Measurements from ENCODE around the gene PAPOLB. TPM values are rescaled to one million over a fixed set of nuclear protein-coding genes. Genes with fewer than 3 reads are reported as not detected.

Gene PAPOLB
- total and polyA plus RNA-seq, 2 of the 4 experiments (the other 2 are of a cell fraction): under 0.01 TPM; not detected in 1

- ChIA-PET POLR2A (ENCODE audit: unreplicated experiment) (no interaction called here), CTCF (no interaction called here)
- H3K4me2 ChIP-seq (ENCODE audit: low read depth, low read length): no peak overlapping the region
- no peak overlapping the region for H2BK5ac ChIP-seq (ENCODE audit: low read depth, low read length, poor library complexity, severe bottlenecking)
- H2AK5ac ChIP-seq (ENCODE audit: low read depth, low read length): no peak overlapping the region
- no peak for DNase-seq
- no TSS peak for BruUV-seq (replicated peaks)
- no peak overlapping the region for H3K14ac ChIP-seq (replicated peaks; ENCODE audit: low read depth, low read length)
- H2BK120ac ChIP-seq (ENCODE audit: low read depth, low read length): no peak overlapping the region
- H4K8ac ChIP-seq (ENCODE audit: low read depth in 2 of 2, low read length in 2 of 2): no peak overlapping the region
- no peak for ATAC-seq (ENCODE audit: low read depth)
- no peaks in the 10 kb centered on the region for H3K36me3 ChIP-seq (ENCODE audit: control insufficient read depth, insufficient read depth, low read length)
- H3K4me1 ChIP-seq (ENCODE audit: control insufficient read depth, insufficient read depth, low read length): no peaks in the 10 kb centered on the region
- no peaks in the 10 kb centered on the region for H3K9me1 ChIP-seq (ENCODE audit: insufficient read depth, low read length)
- no peak overlapping the region for H3K9ac ChIP-seq (ENCODE audit: low read depth, low read length)
- H3K56ac ChIP-seq (ENCODE audit: extremely low read depth, insufficient read depth, low read length): no peak overlapping the region
- in situ Hi-C loops (cut with MboI; ENCODE audit: low sequenced_read_pairs) (no loop called here), intact Hi-C loops (cut with micrococcal nuclease) (no loop called here), dilution Hi-C loops (cut with HindIII; ENCODE audit: low sequenced_read_pairs, unreplicated experiment) (no loop called here)
- no peaks in the 10 kb centered on the region; the same call in 1 of the 2 replicates for H3K27me3 ChIP-seq (ENCODE audit: control insufficient read depth, insufficient read depth, low read length)
- H2AFZ ChIP-seq (replicated peaks; ENCODE audit: low read length, poor library complexity): no peak overlapping the region
- no peaks in the 10 kb centered on the region for H4K20me1 ChIP-seq (ENCODE audit: insufficient read depth, low read length)
- no peak overlapping the region for H3K4ac ChIP-seq (ENCODE audit: low read depth, low read length)
- no CpG with 5 or more reads among the region's 1 CpG for WGBS, 2 experiments (ENCODE audit: extremely low coverage in 2 of 2, insufficient read length in 1 of 2)
- peak overlapping the region; percentile 9 for H2AK9ac ChIP-seq (replicated peaks; ENCODE audit: low read depth, low read length, poor library complexity)
- no peak overlapping the region for H2BK20ac ChIP-seq (ENCODE audit: low read depth, low read length)
- H4K91ac ChIP-seq (ENCODE audit: insufficient read depth, low read depth, low read length): no peak overlapping the region
- no peak overlapping the region for H3K27ac ChIP-seq (ENCODE audit: insufficient read depth, low read length)
- no peaks in the 10 kb centered on the region for H3K79me1 ChIP-seq (ENCODE audit: low read depth in 1 of 2, low read length in 2 of 2)
- H3K18ac ChIP-seq (ENCODE audit: low read depth, low read length): no peak overlapping the region
- no peak overlapping the region for H3K4me3 ChIP-seq (ENCODE audit: insufficient read depth, low read depth, low read length)
- H4K5ac ChIP-seq (ENCODE audit: low read depth, low read length): no peak overlapping the region
- no peaks in the 10 kb centered on the region; the same call in 1 of the 2 replicates for H3K9me3 ChIP-seq (ENCODE audit: control insufficient read depth, insufficient read depth, low read length)
- no peak overlapping the region for H3K23ac ChIP-seq (ENCODE audit: low read depth, low read length)
- H2BK15ac ChIP-seq (ENCODE audit: low read depth, low read length): no peak overlapping the region
- TF ChIP-seq RCOR1 (IDR thresholded peaks at IDR 0.05; ENCODE audit: insufficient replicate concordance, low read length): no peak
- TF ChIP-seq SMC3 (IDR thresholded peaks at IDR 0.05; ENCODE audit: low read depth, low read length): no peak
- no peak for TF ChIP-seq MAZ (IDR thresholded peaks at IDR 0.05; ENCODE audit: borderline replicate concordance, low read depth, low read length)
Observed at GRCh38 chr7:4906682-4907081, 44.9 kb upstream of the PAPOLB start.
